ENCODE results near the gene NPAS2.

Gene NPAS2

GRCh38 chr2:100976061-100976460 is 156.1 kb downstream of the NPAS2 start:
- DNase-seq, result no peak

GRCh38 chr2:100976645-100977391 is 156.9 kb downstream of the NPAS2 start:
- DNase-seq, result no peak

GRCh38 chr2:100977511-100977910 is 157.6 kb downstream of the NPAS2 start:
- no peak for DNase-seq

- no peak for DNase-seq
Measured at GRCh38 chr2:100978582-100979191, 158.7 kb downstream of the NPAS2 start.

- DNase-seq, result no peak
Measured at GRCh38 chr2:100980046-100980445, 160.1 kb downstream of the NPAS2 start.

- DNase-seq, result no peak
Measured at GRCh38 chr2:100981011-100981410, 161.1 kb downstream of the NPAS2 start.

- DNase-seq, result no peak
Measured at GRCh38 chr2:100982431-100982861, 162.5 kb downstream of the NPAS2 start.

- no peak for DNase-seq
Measured at GRCh38 chr2:100983201-100983600, 163.3 kb downstream of the NPAS2 start.

GRCh38 chr2:100983684-100984310 is 163.9 kb downstream of the NPAS2 start:
- no peak for DNase-seq

GRCh38 chr2:100984892-100985307 is 165.0 kb downstream of the NPAS2 start:
- DNase-seq, result peak; percentile 44

- no peak for DNase-seq
Measured at GRCh38 chr2:100986157-100986556, 166.2 kb downstream of the NPAS2 start.

GRCh38 chr2:100987536-100987935 is 167.6 kb downstream of the NPAS2 start:
- no peak for DNase-seq

GRCh38 chr2:100987974-100988373 is 168.0 kb downstream of the NPAS2 start:
- DNase-seq, result no peak

- no peak for DNase-seq
Measured at GRCh38 chr2:100988630-100989417, 168.9 kb downstream of the NPAS2 start.

GRCh38 chr2:100989666-100990065 is 169.7 kb downstream of the NPAS2 start:
- DNase-seq, result no peak

- DNase-seq, result no peak
Measured at GRCh38 chr2:100990166-100990565, 170.2 kb downstream of the NPAS2 start.

- no peak for DNase-seq
Measured at GRCh38 chr2:100990650-100991403, 170.9 kb downstream of the NPAS2 start.

- no peak for DNase-seq
Measured at GRCh38 chr2:100991404-100991773, 171.4 kb downstream of the NPAS2 start.

- no peak for DNase-seq
Measured at GRCh38 chr2:100992262-100992661, 172.3 kb downstream of the NPAS2 start.

GRCh38 chr2:100993294-100993693 is 173.4 kb downstream of the NPAS2 start:
- no peak for DNase-seq

GRCh38 chr2:100995309-100996075 is 175.6 kb downstream of the NPAS2 start:
- DNase-seq, result no peak

Measured in NCI-H2107 (cell line).